SW 1271 (cell line): ENCODE data around the gene DOCK3.
"Not testable (repeated sequence)": the region's sequence is repeated elsewhere in the genome, so short reads cannot be mapped to it uniquely, and the experiment has no call there.

Source experiments
- DNase-seq, 2 experiments: peaks; one replicate each; lab custom pipeline; 2025; lab: John Stamatoyannopoulos, UW

DOCK3 gene

DNA sequence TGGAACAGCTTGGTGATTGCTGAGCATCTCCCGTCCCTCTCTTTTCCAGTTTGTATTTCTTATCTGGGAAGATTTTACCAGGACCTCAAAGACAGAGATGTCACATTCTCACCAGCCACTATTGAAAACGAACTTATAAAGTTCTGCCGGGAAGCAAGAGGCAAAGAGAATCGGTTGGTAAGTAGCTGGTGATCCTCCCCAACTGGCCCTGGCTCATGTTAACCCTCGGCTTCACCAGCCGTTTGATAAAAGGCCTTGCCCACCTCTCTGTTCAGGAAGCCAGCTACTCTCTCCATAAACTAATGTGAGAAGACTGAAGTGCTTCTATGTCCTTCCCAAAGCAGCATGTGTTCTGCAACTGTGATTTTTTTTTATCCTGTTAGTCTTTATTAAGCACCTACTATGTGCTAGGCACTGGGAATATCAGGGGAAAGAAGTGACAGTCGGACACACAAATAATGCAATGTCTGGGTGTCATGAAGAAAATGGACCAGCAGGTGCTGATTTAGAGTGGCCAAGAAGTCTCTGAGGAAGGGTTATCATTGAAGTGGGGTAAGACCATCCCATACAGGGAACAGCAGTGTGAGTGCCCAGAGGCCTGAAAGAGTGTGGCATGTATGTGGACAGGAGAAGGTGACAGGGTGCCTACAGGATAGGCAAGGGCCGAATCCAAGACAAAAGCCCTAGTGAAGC lies 711.6 kb downstream of the DOCK3 start:
- DNase-seq: no peak

DNA sequence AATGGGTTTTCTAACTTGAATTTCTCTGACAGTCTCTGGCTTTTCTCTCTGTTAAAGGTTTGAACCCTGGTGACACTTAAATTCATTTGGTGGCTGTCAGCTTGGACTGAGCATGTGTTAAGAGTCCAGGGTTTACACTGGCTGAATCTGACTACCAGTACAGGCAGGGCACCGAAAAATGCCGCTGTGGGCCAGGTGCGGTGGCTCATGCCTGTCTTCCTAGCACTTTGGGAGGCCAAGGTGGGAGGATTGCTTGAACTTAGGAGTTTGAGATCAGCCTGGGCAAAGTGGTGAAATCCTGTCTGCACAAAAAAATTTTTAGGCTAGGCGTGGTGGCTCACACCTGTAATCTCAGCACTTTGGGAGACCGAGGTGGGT lies 712.1 kb downstream of the DOCK3 start:
- no peak for DNase-seq

DNA sequence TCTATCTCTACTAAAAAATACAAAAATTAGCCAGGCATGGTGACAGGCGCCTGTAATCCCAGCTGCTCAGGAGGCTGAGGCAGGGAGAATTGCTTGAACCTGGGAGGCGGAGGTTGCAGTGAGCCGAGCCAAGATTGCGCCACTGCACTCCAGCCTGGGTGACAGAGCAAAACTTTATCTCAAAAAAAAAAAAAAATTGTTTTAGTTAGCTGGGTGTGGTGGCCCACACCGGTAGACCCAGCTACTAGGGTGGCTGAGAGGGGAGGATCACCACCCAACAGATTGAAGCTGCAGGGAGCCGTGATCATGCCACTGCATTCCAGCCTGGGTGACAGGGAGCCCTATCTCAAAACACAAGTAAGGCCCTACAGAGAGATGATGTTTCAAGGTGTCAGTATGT lies 712.6 kb downstream of the DOCK3 start:
- not testable (repeated sequence) for DNase-seq

- no peak for DNase-seq
Measured at GRCh38 chr3:51388286-51389029, 713.7 kb downstream of the DOCK3 start.

- DNase-seq: peak in 1 of 2 experiments; percentile 33
Measured at GRCh38 chr3:51389423-51390183, 714.9 kb downstream of the DOCK3 start.

- DNase-seq: no peak
Measured at GRCh38 chr3:51390246-51391074, 715.7 kb downstream of the DOCK3 start.

- DNase-seq: peak; percentile 57 to 86
Measured at GRCh38 chr3:51391075-51391565, 716.4 kb downstream of the DOCK3 start, which contains the start of gene RBM15B. Gene RBM15B, plus strand, starts transcription at chr3:51391285. Its CDS starts 115 bp downstream, at chr3:51391400.

DNA sequence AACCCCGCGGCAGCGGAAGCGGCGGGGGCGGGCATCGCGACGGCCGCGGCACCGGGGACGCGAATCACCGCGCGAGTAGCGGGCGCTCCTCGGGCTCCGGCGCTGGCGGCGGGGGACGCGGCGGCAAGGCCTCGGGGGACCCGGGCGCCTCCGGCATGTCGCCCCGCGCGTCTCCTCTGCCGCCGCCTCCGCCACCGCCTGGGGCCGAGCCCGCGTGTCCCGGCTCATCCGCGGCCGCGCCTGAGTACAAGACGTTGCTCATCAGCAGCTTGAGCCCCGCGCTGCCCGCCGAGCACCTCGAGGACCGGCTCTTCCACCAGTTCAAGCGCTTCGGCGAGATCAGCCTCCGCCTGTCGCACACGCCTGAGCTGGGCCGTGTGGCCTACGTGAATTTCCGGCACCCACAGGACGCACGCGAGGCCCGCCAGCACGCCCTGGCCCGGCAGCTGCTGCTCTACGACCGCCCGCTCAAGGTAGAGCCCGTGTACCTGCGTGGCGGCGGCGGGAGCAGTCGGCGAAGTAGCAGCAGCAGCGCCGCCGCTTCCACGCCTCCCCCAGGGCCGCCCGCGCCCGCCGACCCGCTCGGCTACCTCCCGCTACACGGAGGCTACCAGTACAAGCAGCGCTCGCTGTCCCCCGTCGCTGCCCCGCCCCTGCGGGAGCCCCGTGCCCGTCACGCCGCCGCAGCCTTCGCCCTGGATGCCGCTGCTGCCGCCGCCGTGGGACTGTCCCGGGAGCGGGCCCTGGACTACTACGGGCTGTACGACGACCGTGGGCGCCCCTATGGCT lies 717.0 kb downstream of the DOCK3 start:
- no peak for DNase-seq

- DNase-seq: no peak
Measured at GRCh38 chr3:51392355-51393133, 717.8 kb downstream of the DOCK3 start.

DNA sequence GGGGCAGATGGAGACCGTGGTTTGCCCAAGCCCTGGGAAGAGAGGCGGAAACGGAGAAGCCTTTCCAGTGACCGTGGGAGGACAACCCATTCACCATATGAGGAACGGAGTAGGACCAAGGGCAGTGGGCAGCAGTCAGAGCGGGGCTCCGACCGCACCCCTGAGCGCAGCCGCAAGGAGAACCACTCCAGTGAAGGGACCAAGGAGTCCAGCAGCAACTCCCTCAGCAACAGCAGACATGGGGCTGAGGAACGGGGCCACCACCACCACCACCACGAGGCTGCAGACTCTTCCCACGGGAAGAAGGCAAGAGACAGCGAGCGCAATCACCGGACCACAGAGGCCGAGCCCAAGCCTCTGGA lies 718.4 kb downstream of the DOCK3 start:
- no peak for DNase-seq

DNA sequence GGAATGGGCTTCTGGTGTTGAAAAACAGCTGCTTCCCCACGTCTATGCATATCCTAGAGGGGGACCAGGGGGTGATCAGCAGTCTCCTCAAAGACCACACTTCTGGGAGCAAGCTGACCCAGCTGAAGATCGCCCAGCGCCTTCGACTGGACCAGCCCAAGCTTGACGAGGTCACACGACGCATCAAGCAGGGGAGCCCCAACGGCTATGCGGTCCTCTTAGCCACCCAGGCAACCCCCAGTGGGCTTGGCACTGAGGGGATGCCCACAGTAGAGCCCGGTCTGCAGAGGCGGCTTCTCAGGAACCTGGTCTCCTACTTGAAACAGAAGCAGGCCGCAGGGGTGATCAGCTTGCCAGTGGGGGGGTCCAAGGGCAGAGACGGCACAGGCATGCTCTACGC lies 718.8 kb downstream of the DOCK3 start:
- DNase-seq: no peak

DNA sequence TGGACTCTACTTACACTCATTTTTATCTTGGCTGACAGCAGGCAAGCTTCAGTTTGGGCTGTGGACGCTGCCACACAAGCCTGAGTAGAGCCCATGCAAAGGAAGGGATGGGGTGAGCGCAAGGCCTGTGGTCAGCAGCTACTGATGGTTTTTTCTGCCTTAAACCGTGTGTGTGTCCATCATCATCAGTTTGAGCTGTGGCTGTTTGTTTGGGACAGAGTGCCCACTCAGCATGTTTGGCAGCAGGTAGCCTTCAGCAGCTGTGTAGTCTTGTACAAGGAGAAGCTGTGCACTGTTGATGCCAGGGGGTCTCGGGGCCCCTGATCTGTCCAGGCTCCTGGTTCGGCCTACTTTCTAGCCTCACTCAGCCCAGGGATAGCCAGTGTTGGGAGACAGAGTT lies 719.8 kb downstream of the DOCK3 start:
- DNase-seq: no peak

GRCh38 chr3:51395493-51396213 lies 720.9 kb downstream of the DOCK3 start:
- no peak for DNase-seq

DNA sequence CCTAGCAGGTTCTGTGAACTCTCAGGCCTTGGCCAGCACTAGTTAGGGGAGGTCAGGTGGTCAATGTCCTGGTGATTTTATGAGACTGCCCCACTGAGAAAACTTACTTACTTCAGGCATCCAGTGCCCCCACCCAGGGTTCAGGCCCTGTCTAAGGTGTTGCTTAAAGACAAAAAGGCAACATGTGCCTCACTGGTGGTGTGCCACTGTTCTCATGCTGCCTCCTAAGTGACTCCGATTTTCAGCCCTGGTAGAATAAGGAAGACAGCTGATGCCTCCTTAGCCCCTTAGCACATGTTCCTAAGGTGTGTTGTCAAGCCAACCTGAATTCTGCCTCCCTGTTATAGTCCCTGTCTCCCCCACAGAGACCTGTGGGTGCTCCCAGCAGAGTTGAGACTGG lies 721.7 kb downstream of the DOCK3 start:
- DNase-seq: no peak

DNA sequence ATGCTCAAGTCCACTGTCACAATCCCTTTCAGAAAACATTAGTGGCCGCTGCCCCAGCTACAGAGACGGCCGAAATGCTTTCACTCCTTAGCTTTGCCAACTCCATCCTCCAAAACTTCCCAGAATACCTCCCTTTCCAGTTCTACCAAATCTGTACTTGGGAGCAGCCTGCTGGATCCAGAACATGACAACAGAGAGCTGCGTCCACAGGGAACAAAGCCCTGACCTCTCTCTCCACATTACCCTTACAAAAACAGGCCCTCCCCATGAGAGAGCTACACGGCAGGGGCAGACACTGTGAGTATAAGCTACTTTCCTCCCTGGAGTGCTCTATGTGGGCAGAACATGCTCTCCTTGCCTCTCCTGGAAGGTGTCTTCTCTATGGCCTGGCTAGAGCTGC lies 722.7 kb downstream of the DOCK3 start:
- DNase-seq: no peak

- no peak for DNase-seq
Measured at GRCh38 chr3:51398595-51399310, 724.0 kb downstream of the DOCK3 start.

- DNase-seq: no peak
Measured at GRCh38 chr3:51400166-51400565, 725.4 kb downstream of the DOCK3 start.

GRCh38 chr3:51401735-51402134 lies 727.0 kb downstream of the DOCK3 start:
- DNase-seq: no peak

- no peak for DNase-seq
Measured at GRCh38 chr3:51403675-51404074, 728.9 kb downstream of the DOCK3 start.
